ENCODE results near the gene PLXNB2. TPM values are rescaled to one million over a fixed set of nuclear protein-coding genes. Genes with fewer than 3 reads are reported as not detected.

The PLXNB2 gene
- total RNA-seq, 5 donors from 2014 or later (not counting 1 experiment from before 2014, with no cell fraction given) = 4.3 to 11.8 (median 6.5) TPM

DNA sequence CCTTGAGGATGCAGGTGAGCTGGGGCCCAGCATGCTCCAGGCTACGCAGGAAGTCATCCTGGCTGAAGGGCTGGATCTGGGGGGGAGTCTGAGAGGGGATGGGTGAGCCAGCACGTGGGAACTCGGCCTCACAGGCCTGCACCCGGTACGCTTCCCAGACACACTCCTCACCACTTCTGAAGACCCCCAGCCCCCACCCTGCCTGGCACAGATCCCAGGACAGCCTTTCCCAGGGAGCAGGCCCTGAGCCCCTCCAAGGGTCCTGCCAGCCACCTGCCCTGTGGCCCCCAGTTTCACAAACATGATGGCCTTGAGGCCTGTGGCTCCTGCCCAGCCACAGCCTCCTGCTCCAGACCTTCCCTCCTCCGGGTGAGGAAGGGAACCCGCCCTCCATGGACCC lies 5.6 kb upstream of the PLXNB2 start:
- H3K9me3 ChIP-seq = no peaks in the 10 kb centered on the region
- H3K9me3 Mint-ChIP-seq = no peaks in the 10 kb centered on the region
- no peaks in the 10 kb centered on the region for H3K36me3 Mint-ChIP-seq
- H3K27ac Mint-ChIP-seq = no peak overlapping the region
- no peak overlapping the region for H3K27ac ChIP-seq (ENCODE audit: low read length)
- no peak overlapping the region for H3K4me3 Mint-ChIP-seq
- peaks cover 0 to 3% of the 10 kb centered on the region in 2 donors for H3K27me3 Mint-ChIP-seq
- ChIA-PET CTCF (no interaction called here), POLR2A (no interaction called here)
- ATAC-seq (replicated peaks in 1 of 4) = no peak
- H3K4me1 ChIP-seq (ENCODE audit: control insufficient read depth in 1 of 2, extremely low read depth in 1 of 2, insufficient read depth in 2 of 2, low read length in 2 of 2) = peaks cover 12 to 34% of the 10 kb centered on the region in 2 experiments
- WGBS (ENCODE audit: insufficient coverage) = 94% methylated on average over 2 of the region's 7 CpGs
- H3K4me1 Mint-ChIP-seq = peaks cover 15 to 22% (median 16%) of the 10 kb centered on the region in 3 donors
- DNase-seq = no peak
- no peaks in the 10 kb centered on the region for H3K36me3 ChIP-seq (ENCODE audit: control insufficient read depth in 2 of 2, extremely low read depth in 1 of 2, insufficient read depth in 1 of 2, low read length in 1 of 2)
- peaks cover 0 to 11% of the 10 kb centered on the region in 2 experiments for H3K27me3 ChIP-seq (replicated peaks in 1 of 2; ENCODE audit: control insufficient read depth in 2 of 2, extremely low read depth in 1 of 2, insufficient read depth in 2 of 2, low read length in 1 of 2)
- H3K4me3 ChIP-seq (ENCODE audit: control insufficient read depth in 1 of 2, extremely low read depth in 1 of 2, low read length in 1 of 2) = no peak overlapping the region

DNA sequence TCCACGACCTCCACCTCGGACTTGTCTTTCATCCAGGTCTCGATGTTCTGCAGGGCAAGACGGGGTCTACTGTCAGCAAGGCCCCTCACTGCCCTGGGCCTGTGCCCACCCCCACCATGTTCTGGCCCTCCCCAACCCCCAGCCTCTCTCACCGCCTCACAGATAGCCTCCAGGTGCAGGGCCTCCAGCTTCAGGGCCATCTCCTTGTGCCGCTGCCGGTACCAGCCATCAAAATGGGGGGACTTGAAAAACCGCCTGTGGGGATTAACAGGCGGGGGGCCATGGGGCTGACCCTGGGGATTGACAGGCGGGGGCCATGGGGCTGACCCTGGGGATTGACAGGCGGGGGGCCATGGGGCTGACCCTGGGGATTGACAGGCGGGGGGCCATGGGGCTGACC lies 4.9 kb upstream of the PLXNB2 start:
- Mint-ChIP-seq H3K36me3 (no peaks in the 10 kb centered on the region), H3K9me3 (no peaks in the 10 kb centered on the region), H3K4me3 (no peak overlapping the region), H3K27me3 (peaks cover 0 to 3% of the 10 kb centered on the region in 2 donors), H3K4me1 (peaks cover 15 to 22% (median 16%) of the 10 kb centered on the region in 3 donors), H3K27ac (no peak overlapping the region)
- CTCF ChIA-PET = no interaction called here
- no peaks in the 10 kb centered on the region for H3K9me3 ChIP-seq
- DNase-seq (no peak), ATAC-seq (replicated peaks in 1 of 4) (no peak)
- H3K4me3 ChIP-seq (ENCODE audit: control insufficient read depth in 1 of 2, extremely low read depth in 1 of 2, low read length in 1 of 2) = no peak overlapping the region
- peaks cover 0 to 14% of the 10 kb centered on the region in 2 experiments for H3K27me3 ChIP-seq (replicated peaks in 1 of 2; ENCODE audit: control insufficient read depth in 2 of 2, extremely low read depth in 1 of 2, insufficient read depth in 2 of 2, low read length in 1 of 2)
- no peaks in the 10 kb centered on the region for H3K36me3 ChIP-seq (ENCODE audit: control insufficient read depth in 2 of 2, extremely low read depth in 1 of 2, insufficient read depth in 1 of 2, low read length in 1 of 2)
- peaks cover 12 to 37% of the 10 kb centered on the region in 2 experiments for H3K4me1 ChIP-seq (ENCODE audit: control insufficient read depth in 1 of 2, extremely low read depth in 1 of 2, insufficient read depth in 2 of 2, low read length in 2 of 2)
- WGBS (ENCODE audit: insufficient coverage) = 97% methylated on average over 4 of the region's 12 CpGs
- POLR2A ChIA-PET = no interaction called here
- no peak overlapping the region for H3K27ac ChIP-seq (ENCODE audit: low read length)

DNA sequence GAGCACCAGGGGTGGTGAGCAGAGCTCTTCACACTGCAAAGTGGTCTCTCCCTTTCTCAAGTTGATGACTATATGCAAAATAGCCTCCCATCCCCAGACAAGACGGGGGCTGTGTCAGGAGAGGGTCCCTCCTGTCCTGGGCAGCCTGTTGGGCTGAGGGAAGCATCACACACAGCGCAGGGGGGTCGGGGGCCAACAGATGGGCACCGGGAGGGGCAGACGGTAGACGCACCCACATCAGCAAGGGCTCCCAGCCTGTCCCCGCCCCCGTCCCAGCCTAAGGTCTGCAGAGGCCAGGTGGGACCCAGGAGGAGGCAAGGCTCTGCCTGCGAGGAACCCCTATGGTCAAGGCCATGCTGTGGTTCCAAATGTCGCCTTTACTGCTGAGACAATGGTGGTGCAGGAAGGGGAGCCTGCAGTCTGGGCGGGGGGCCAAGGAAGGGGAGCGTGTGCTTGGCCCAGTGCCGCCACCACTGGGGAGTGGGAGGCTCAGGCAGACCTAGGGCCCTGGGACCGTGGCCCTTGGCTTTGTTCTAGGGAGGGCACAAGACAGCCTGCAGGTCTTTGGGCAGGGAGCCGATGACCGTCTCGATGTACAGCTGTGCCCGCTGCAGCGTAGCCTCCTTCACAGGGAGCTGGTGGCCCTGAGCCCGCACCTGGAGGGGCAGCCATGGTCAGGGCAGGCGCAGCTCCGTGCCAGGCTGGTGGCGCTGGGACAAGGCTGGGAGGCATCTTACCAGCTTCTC lies 4.3 kb upstream of the PLXNB2 start:
- Histone ChIP-seq H3K27ac (ENCODE audit: low read length) (no peak overlapping the region), H3K9me3 (no peaks in the 10 kb centered on the region), H3K27me3 (replicated peaks in 1 of 2; ENCODE audit: control insufficient read depth in 2 of 2, extremely low read depth in 1 of 2, insufficient read depth in 2 of 2, low read length in 1 of 2) (peaks cover 0 to 15% of the 10 kb centered on the region in 2 experiments), H3K4me3 (ENCODE audit: control insufficient read depth in 1 of 2, extremely low read depth in 1 of 2, low read length in 1 of 2) (no peak overlapping the region), H3K4me1 (ENCODE audit: control insufficient read depth in 1 of 2, extremely low read depth in 1 of 2, insufficient read depth in 2 of 2, low read length in 2 of 2) (peaks cover 12 to 40% of the 10 kb centered on the region in 2 experiments), H3K36me3 (ENCODE audit: control insufficient read depth in 2 of 2, extremely low read depth in 1 of 2, insufficient read depth in 1 of 2, low read length in 1 of 2) (no peaks in the 10 kb centered on the region)
- H3K27me3 Mint-ChIP-seq = peaks cover 0 to 3% of the 10 kb centered on the region in 2 donors
- H3K4me3 Mint-ChIP-seq = no peak overlapping the region
- POLR2A ChIA-PET = no interaction called here
- no peak overlapping the region for H3K27ac Mint-ChIP-seq
- H3K36me3 Mint-ChIP-seq = no peaks in the 10 kb centered on the region
- no peak for ATAC-seq (replicated peaks in 1 of 4)
- CTCF ChIA-PET = no interaction called here
- H3K9me3 Mint-ChIP-seq = no peaks in the 10 kb centered on the region
- peaks cover 15 to 22% (median 16%) of the 10 kb centered on the region in 3 donors for H3K4me1 Mint-ChIP-seq
- no peak for DNase-seq
- 92% methylated on average over 23 of the region's 23 CpGs for WGBS (ENCODE audit: insufficient coverage)

DNA sequence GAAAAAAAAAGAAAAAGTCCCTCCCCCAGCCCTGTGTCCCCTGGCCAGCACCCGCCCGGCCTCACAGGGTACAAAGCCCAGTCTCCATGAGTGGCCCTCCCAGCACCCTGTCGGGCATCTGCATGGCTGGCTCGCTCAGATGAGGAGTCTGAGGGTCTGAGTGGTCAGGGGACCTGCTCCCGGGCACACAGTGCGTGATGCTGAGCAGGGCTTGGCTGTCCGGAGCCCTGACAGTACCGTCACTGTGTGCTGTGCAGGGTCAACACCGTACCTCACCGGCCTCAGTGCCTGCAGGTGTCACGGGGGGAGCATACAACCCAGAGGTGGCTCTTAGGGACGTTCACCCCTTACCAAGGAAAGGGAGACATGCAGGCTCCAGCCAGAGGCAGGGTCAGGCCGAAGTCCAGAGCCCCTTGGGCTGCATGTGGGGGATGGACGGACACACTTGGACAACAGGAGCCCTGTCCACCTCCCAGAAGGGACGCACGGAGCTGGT lies 3.6 kb upstream of the PLXNB2 start:
- Histone ChIP-seq H3K4me1 (ENCODE audit: control insufficient read depth in 1 of 2, extremely low read depth in 1 of 2, insufficient read depth in 2 of 2, low read length in 2 of 2) (peaks cover 12 to 48% of the 10 kb centered on the region in 2 experiments), H3K9me3 (no peaks in the 10 kb centered on the region), H3K27ac (ENCODE audit: low read length) (no peak overlapping the region), H3K4me3 (ENCODE audit: control insufficient read depth in 1 of 2, extremely low read depth in 1 of 2, low read length in 1 of 2) (no peak overlapping the region), H3K27me3 (replicated peaks in 1 of 2; ENCODE audit: control insufficient read depth in 2 of 2, extremely low read depth in 1 of 2, insufficient read depth in 2 of 2, low read length in 1 of 2) (peaks cover 0 to 23% of the 10 kb centered on the region in 2 experiments), H3K36me3 (ENCODE audit: control insufficient read depth in 2 of 2, extremely low read depth in 1 of 2, insufficient read depth in 1 of 2, low read length in 1 of 2) (no peaks in the 10 kb centered on the region)
- DNase-seq = no peak
- ChIA-PET CTCF (no interaction called here), POLR2A (no interaction called here)
- Mint-ChIP-seq H3K27me3 (peaks cover 3 to 7% of the 10 kb centered on the region in 2 donors), H3K9me3 (no peaks in the 10 kb centered on the region), H3K4me1 (peaks cover 16 to 26% (median 19%) of the 10 kb centered on the region in 3 donors), H3K27ac (no peak overlapping the region), H3K4me3 (no peak overlapping the region), H3K36me3 (no peaks in the 10 kb centered on the region)
- no peak for ATAC-seq (replicated peaks in 1 of 4)
- WGBS (ENCODE audit: insufficient coverage) = 91% methylated on average over 12 of the region's 16 CpGs

DNA sequence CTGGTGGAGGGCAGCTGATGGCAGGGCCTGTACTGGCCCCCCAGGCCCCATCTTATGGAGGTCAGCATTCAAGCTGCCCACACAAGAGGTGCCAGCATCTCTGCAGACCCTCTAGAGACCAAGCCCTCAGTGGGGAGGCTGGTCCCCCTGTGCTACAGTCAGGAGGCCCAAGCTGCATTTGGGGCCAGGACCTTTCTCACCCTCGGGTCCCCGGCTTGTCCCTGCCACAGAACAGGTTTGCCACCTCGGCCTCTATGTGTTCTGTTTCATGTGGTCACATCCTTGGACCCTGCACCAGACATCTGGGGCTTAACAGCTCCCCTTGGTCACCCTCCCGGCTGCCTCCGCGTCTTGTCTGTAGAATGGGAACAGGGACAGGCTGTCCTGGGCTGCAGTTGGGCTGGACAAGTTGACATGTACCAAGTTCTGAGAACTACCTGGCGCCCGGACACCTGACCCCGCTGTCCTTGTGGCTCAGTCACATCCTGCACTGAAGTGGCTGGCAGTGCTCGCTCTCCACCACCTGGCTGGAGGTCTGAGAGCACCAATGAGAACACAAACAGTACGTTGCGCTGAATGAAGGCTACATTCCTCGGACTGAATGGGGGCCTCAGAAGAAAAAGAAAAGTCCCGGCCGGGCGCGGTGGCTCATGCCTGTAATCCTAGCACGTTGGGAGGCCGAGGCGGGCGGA lies 2.7 kb upstream of the PLXNB2 start:
- Histone ChIP-seq H3K27me3 (replicated peaks in 1 of 2; ENCODE audit: control insufficient read depth in 2 of 2, extremely low read depth in 1 of 2, insufficient read depth in 2 of 2, low read length in 1 of 2) (peaks cover 0 to 31% of the 10 kb centered on the region in 2 experiments), H3K4me1 (ENCODE audit: control insufficient read depth in 1 of 2, extremely low read depth in 1 of 2, insufficient read depth in 2 of 2, low read length in 2 of 2) (peaks cover 12 to 43% of the 10 kb centered on the region in 2 experiments), H3K4me3 (ENCODE audit: control insufficient read depth in 1 of 2, extremely low read depth in 1 of 2, low read length in 1 of 2) (no peak overlapping the region), H3K9me3 (no peaks in the 10 kb centered on the region), H3K36me3 (ENCODE audit: control insufficient read depth in 2 of 2, extremely low read depth in 1 of 2, insufficient read depth in 1 of 2, low read length in 1 of 2) (no peaks in the 10 kb centered on the region), H3K27ac (ENCODE audit: low read length) (no peak overlapping the region)
- POLR2A ChIA-PET = no interaction called here
- 89% methylated on average over 13 of the region's 21 CpGs for WGBS (ENCODE audit: insufficient coverage)
- Mint-ChIP-seq H3K36me3 (no peaks in the 10 kb centered on the region), H3K27ac (no peak overlapping the region), H3K27me3 (peaks cover 5 to 11% of the 10 kb centered on the region in 2 donors), H3K4me3 (no peak overlapping the region), H3K4me1 (peaks cover 12 to 24% (median 18%) of the 10 kb centered on the region in 3 donors), H3K9me3 (no peaks in the 10 kb centered on the region)
- DNase-seq (no peak), ATAC-seq (replicated peaks in 1 of 4) (no peak)
- CTCF ChIA-PET = no interaction called here

DNA sequence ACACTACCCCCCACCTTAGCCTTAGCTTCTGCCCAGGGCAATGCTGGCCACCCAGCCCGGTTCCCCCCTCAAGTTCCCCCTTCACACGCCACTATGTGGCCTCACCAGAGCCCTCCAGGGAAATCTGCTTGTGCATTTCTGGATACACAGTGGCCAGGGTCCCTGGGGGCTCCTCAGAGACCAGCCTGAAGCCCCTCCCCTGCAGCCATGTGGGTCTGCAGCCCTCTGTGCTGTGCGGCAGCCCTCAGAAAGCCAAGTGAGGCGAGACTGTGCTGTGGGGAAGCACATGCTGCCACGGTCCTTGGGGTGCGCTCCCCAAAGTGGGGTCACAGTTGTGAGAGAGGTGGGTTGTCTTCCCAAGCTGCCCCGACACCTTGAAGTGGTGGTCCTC lies 2.1 kb upstream of the PLXNB2 start:
- Mint-ChIP-seq H3K9me3 (no peaks in the 10 kb centered on the region), H3K4me3 (no peak overlapping the region), H3K27me3 (peaks cover 5 to 12% of the 10 kb centered on the region in 2 donors), H3K36me3 (no peaks in the 10 kb centered on the region), H3K4me1 (peaks cover 10 to 19% (median 15%) of the 10 kb centered on the region in 3 donors), H3K27ac (no peak overlapping the region)
- Histone ChIP-seq H3K27ac (ENCODE audit: low read length) (no peak overlapping the region), H3K27me3 (replicated peaks in 1 of 2; ENCODE audit: control insufficient read depth in 2 of 2, extremely low read depth in 1 of 2, insufficient read depth in 2 of 2, low read length in 1 of 2) (peaks cover 0 to 37% of the 10 kb centered on the region in 2 experiments), H3K36me3 (ENCODE audit: control insufficient read depth in 2 of 2, extremely low read depth in 1 of 2, insufficient read depth in 1 of 2, low read length in 1 of 2) (no peaks in the 10 kb centered on the region), H3K9me3 (no peaks in the 10 kb centered on the region), H3K4me3 (ENCODE audit: control insufficient read depth in 1 of 2, extremely low read depth in 1 of 2, low read length in 1 of 2) (no peak overlapping the region), H3K4me1 (ENCODE audit: control insufficient read depth in 1 of 2, extremely low read depth in 1 of 2, insufficient read depth in 2 of 2, low read length in 2 of 2) (peaks cover 8 to 37% of the 10 kb centered on the region in 2 experiments)
- DNase-seq (no peak), ATAC-seq (replicated peaks in 1 of 4) (no peak)
- ChIA-PET CTCF (no interaction called here), POLR2A (no interaction called here)
- 83% methylated on average over 7 of the region's 7 CpGs for WGBS (ENCODE audit: insufficient coverage)
